Activated CD8-positive, alpha-beta memory T cell treated with anti-CD3 and anti-CD28 coated beads, Interleukin-2, amount 50 U/mL, for 1 hour (primary cell): Measurements from ENCODE around the gene GLO1.
"Not testable (repeated sequence)": the region's sequence is repeated elsewhere in the genome, so short reads cannot be mapped to it uniquely, and the experiment has no call there.

Experiments used
- DNase-seq: peaks from one replicate; pipeline ENCODE4 v3.0.0-alpha.2; 2020; ENCODE audit errors: extremely low read depth

The GLO1 gene

GRCh38 chr6:38705924-38706323 lies 3.0 kb upstream of the GLO1 start:
- DNase-seq = no peak

DNA sequence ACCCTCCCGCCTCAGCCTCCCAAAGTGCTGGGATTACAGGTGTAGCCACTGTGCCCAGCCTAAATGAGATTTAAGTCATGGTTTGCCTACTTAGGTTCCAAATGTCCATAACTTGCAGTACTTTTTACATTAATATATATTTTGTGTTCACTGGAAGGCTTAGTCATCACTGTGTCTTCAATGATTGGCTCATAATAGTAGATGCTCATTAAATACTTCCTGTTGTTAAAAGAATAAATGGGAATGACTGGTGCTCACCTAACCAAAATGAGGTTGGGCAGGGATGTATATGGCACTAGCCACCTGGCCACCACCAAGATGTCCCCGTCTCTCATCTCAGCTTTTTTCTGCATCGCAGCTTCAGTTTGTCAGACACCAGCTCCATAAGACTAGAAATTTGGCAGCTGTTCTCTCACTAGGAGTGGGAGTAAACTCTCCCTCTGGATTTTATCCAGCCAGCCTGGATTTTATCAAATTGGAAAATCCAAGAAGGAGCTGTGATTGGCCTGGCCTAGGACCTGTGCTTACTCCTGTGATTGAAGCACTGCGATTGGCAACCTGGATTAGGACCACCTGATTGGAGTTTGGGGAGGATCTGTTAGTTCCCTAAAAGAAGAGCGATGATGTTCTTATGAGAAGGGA lies 1.1 kb upstream of the GLO1 start:
- no peak for DNase-seq

DNA sequence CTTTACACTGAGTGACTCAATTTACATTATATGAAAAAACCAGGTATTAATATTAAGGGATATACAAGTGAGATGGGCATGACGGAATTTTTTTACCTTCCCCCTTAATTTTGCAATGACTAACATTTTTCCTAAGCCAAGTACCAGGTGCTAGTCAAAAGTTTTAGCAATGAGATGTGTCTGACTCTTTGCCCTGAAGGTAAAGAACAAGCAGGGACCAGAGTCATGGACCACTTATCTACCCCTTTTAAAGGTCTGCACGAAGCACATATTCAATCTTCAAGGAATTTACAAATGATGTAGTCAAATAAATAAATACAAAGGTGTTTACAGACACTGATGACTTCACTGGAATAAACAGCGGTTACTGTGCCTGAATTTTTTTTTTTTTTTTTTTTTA lies 1.4 kb downstream of the GLO1 start:
- DNase-seq = no peak

- DNase-seq = not testable (repeated sequence)
Measured at GRCh38 chr6:38699702-38700101, 3.2 kb downstream of the GLO1 start.

GRCh38 chr6:38697846-38698245 lies 5.1 kb downstream of the GLO1 start:
- DNase-seq = no peak

DNA sequence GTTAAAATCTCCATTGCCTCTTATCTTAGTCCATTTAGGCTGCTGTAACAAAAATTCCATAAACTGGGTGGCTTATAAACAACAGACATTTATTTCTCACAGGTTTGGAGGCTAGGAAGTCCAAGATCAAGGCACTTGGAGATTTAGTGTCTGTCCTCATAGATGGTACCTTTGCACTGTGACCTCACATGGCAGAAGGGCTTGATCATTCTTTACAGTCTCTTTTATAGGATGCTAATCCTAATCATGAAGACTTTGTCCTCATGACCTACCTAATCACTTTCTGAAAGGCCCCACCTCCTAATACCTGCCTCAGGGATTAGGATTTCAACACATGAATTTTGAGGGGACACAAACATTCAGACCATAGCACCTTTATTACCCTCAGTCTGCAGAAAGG lies 6.6 kb downstream of the GLO1 start:
- DNase-seq = no peak

DNA sequence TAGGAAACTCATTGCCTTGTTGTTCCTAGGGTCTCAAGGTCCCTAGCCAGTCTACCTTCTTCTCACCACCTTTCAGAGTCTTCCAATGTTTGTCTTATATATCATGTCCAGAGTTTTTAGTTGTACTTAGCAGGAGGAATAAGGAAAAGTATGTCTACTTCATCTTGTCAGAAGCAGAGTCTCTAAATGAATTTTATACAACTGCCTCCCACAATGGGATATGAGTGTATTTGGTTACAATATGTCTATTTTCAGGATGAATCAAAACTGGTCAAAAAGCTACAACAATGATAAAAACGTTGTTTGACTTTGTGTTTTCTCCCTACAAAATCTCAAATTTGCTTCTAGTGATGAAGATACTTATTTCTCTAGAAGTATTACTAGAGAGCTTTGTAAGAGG lies 7.0 kb downstream of the GLO1 start:
- no peak for DNase-seq

DNA sequence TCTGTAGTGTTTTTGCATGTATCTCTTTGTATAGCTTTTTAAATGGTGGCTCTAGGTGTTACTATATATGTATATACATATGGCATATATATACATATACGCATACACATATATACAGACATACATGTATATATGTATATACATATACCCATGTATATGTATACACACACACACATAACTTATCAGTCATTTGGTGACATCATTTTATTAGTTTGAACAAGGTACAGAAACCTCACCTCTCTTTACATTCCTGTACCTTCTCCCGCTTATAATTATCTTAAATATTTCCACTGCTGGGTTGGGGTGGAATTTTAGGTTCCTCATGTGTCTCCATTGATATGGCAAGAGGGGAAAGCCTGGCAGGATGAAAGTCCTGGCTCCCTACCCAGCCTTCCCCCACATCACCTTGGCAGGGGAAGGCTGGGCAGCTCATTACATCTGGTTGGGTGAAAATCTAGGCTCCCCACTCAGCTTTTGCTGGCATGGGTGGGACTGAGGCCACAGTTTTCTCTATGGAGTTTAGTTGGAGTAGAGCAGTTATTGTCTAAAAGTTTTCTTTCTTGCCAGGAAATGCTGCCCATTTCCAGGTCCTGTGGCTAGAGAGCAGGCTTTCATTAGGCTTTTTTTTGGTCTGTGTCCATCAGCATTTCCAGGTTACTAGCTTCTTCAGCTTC lies 7.6 kb downstream of the GLO1 start:
- DNase-seq = no peak

GRCh38 chr6:38688579-38689087 lies 14.3 kb downstream of the GLO1 start:
- DNase-seq = no peak

- no peak for DNase-seq
Measured at GRCh38 chr6:38687549-38687948, 15.4 kb downstream of the GLO1 start.

GRCh38 chr6:38687043-38687353 lies 15.9 kb downstream of the GLO1 start:
- DNase-seq = no peak

DNA sequence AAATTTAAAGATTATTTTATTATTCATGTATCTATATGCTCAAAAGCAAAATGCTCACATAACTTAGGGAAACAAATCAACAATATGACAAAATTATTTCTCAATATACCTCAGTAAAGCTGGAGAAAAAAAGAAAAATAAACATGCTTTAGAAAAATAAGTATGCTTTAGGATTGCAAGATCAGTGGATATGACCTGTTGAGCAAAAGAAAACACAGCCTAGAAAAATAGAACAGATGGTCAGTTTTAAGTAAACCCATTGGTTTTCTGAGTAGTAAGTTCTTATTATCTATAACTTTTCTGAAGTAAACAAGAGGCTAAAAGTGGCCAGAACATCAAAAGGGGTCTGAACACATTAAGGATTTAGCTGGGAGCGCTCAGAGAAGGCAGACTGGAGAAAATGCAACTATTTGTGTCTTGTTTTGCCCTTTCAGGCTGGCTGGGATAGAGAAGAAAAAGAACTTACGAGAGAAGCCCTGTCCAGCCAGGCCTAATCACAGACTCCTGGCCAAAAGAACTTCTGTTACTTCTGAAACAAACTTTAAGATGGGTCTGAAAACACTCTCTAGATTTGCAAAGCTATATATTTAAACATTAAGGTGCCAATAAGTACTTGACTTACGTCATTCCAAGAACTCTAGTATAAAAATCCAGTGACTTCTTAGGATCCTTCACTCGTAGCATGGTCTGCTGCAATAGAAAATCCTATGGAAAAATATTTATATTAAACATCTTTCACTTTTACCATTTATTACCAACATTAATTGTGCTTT lies 16.5 kb downstream of the GLO1 start:
- DNase-seq = no peak

- no peak for DNase-seq
Measured at GRCh38 chr6:38684904-38685303, 18.0 kb downstream of the GLO1 start.

- no peak for DNase-seq
Measured at GRCh38 chr6:38684237-38684636, 18.7 kb downstream of the GLO1 start.

DNA sequence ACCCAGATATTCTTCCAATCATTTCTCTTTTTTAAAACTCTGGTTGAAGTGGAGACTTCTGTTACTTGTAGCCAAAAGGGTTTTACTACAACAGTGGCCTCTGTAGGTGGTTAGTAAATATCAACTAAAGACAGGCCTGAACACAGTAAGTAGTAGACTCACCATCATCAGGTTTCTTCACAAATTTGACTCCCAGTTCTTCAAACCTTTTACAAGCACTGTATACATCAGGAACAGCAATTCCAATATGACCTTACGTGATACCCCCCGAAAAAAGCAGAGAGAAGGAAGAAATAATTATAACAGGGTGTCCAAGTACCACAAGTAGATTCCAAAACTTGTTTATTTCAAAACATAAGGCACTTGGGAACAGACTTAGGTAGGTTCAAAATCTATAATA lies 21.1 kb downstream of the GLO1 start:
- DNase-seq = no peak

DNA sequence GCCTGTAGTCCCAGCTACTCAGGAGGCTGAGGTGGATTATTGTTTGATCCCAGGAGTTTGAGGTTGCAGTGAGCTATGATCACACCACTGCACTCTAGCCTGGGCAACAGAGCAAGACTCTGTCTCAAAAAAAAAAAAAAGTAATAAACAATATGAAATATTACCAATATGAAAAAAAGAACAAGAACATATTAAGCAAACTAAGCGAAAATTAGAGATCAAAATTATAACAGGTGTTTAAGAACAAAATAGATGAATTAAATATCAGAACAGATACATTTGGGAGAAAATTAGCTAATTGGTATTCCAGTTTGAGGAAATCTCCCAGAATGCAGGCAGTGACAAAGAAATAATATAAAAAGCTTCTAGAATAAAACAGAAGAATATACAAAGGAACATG lies 23.3 kb downstream of the GLO1 start:
- no peak for DNase-seq

DNA sequence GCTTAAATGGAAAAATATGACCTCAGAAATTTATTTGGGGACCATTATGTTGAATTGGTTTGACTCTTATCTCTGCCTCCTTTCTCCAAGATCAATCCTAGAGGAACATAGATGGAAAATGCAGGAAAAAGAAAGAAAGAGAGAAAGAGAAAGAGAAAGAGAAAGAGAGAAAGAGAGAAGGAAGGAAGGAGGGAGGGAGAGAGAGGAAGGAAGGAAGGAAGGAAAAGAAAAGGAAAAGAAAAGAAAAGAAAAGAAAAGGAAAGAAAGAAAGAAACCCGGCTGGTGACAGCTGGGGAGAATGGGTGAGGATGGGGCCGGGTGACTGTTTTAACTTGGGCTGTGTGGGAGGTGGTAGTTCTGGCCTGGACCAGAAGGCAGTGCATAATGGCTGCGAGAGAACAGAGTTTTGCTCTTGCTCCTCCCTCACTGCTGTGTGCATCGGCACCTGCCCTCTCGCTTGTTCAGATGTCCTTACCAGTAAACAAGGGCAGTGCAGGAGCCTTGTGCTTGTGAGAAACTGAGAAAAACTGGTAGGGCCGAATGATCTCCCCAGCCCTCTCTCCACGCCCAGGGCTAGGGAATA lies 24.7 kb downstream of the GLO1 start:
- no peak for DNase-seq

DNA sequence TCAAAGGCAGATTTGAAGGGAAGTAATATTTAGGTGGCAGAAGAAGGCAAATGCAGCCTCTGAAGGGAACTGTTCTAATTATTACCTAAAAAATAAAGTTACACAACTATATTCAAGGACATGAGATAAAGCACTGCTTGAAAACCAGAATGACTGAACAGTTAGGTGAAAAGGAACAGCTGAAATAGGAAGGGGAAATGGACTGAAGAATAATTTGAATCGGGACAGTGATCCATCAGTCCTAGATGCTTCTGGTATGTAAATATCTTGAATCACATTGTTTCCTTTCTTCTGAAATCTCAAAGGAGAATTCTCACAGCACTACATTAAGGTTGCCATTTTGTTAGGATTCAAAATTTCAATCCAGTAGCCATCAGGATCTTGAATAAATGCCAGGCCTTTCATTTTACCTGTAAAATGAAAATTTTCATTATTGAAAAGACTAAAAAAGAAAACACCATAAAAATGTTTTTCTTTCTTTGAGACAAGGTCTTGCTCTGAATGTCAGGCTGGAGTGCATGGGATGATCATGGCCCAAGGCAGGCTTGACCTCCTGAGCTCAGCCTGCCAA lies 25.9 kb downstream of the GLO1 start:
- DNase-seq = no peak

- DNase-seq = no peak
Measured at GRCh38 chr6:38676236-38676973, 26.5 kb downstream of the GLO1 start.

- no peak for DNase-seq
Measured at GRCh38 chr6:38673397-38674165, 29.4 kb downstream of the GLO1 start.
